Measurements from ENCODE around the gene TBCE.

- TF ChIP-seq CTCF (conservative IDR thresholded peaks at IDR 0.05 in 1 of 2, IDR thresholded peaks at IDR 0.05 in 1 of 2; ENCODE audit: low read depth in 1 of 2, low read length in 2 of 2): no peak
- no peak for TF ChIP-seq EZH2 (IDR thresholded peaks at IDR 0.05; ENCODE audit: low read length, missing control alignments)
Observed at GRCh38 chr1:235407419-235407818, 40.2 kb downstream of the TBCE start.
